Bronchial epithelial cell (primary cell): ENCODE measurements around the gene POU3F1. TPM values are rescaled to one million over a fixed set of nuclear protein-coding genes. Genes with fewer than 3 reads are reported as not detected.

Source experiments
- DNase-seq: peaks from one replicate; pipeline ENCODE4 v3.0.0-alpha.2; 2010; ENCODE audit warnings: low read depth
- FAIRE-seq: peaks from 2 replicates; lab custom pipeline; 2011; peaks lifted over from hg19 to GRCh38; lab: Jason Lieb, UNC
- H3K27me3 ChIP-seq: 2 replicates; pipeline ENCODE4 v1.5.1; 2011; ENCODE audit warnings: low read length; ENCODE audit not compliant: control insufficient read depth, insufficient read depth
- H3K36me3 ChIP-seq: 2 replicates; pipeline ENCODE4 v1.5.1; 2011; ENCODE audit warnings: low read length; ENCODE audit not compliant: control insufficient read depth, insufficient read depth
- H3K4me3 ChIP-seq: 2 replicates; pipeline ENCODE4 v1.5.1; 2011; ENCODE audit warnings: mild to moderate bottlenecking, low read depth, low read length, control low read depth
- total RNA-seq: library from RNA; depleted of rRNA; stranded (reverse); fragments of >200 nt; gene quantifications from 2 replicates; pipeline ENCODE4 v1.2.1, GENCODE V29; 2014
- TF ChIP-seq, protein P1 (sequence below): IDR thresholded peaks from 2 replicates; pipeline ENCODE4 v1.5.1; 2011; ENCODE audit warnings: mild to moderate bottlenecking, moderate library complexity, low read length, control low read depth, inconsistent platforms; ENCODE audit not compliant: insufficient read depth, severe bottlenecking

Gene POU3F1
- total RNA-seq, 1 donor from 2014 or later, result under 0.01 TPM

DNA sequence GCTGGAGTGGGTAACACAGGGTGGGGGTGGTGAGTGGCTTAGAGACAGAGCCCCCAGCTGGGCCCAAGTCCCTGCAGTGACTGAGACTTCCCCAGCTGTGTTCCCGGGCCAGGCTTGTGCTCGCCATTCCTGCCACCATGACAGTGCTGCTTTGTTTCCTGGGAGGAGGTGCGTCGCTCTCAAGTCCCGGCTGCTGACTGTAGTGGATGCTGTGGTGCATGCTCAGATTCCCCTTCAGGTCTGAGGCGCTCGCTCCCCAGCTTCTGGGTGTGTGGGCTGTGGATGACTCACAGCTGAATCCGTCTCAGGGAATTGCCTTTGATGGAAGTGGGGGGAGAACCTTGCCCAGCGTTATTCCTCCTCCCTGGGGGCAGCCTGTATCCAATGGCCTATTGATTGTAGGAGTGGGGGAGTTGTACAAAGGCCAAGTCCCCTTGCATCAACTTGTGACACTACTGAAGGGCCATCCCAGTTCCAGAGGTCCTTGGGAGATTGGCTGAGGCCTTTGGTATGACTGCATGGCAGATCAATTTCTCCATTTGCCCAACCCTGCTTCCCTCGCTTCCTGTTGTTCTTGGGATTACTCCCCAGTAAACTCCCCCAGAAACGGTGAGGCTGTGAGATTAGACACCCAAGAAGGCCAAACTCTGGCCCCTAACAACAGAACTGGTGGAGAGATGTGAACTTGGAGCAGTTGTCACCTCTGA is 17.8 kb upstream of the POU3F1 start:
- TF ChIP-seq, protein P1, sequence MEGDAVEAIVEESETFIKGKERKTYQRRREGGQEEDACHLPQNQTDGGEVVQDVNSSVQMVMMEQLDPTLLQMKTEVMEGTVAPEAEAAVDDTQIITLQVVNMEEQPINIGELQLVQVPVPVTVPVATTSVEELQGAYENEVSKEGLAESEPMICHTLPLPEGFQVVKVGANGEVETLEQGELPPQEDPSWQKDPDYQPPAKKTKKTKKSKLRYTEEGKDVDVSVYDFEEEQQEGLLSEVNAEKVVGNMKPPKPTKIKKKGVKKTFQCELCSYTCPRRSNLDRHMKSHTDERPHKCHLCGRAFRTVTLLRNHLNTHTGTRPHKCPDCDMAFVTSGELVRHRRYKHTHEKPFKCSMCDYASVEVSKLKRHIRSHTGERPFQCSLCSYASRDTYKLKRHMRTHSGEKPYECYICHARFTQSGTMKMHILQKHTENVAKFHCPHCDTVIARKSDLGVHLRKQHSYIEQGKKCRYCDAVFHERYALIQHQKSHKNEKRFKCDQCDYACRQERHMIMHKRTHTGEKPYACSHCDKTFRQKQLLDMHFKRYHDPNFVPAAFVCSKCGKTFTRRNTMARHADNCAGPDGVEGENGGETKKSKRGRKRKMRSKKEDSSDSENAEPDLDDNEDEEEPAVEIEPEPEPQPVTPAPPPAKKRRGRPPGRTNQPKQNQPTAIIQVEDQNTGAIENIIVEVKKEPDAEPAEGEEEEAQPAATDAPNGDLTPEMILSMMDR, result no peak
- Histone ChIP-seq H3K27me3 (no peaks in the 10 kb centered on the region), H3K36me3 (no peaks in the 10 kb centered on the region), H3K4me3 (no peak overlapping the region)
- DNase-seq (peak; percentile 82), FAIRE-seq (no peak)

DNA sequence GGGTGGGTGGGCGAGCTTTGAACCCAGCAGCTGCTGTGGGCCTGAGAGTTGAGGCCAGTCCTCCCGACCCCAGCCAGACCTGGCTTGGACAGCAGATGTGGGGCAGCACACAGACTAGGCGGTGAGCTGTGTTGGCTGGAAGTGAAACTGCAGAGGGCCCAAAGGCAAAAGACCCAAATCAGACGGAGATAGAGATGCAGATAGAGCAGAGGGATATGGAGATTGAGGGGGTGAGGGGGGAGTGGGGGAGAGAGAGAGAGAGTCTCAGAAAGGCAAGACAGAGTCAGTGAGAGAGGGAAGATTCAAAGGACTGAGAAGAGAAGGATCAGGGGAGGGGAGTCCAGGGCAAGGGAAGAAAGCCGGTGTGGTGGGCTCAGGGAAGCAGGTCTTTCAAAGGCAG is 17.0 kb upstream of the POU3F1 start:
- Histone ChIP-seq H3K4me3 (no peak overlapping the region), H3K27me3 (no peaks in the 10 kb centered on the region), H3K36me3 (no peaks in the 10 kb centered on the region)
- FAIRE-seq (no peak), DNase-seq (no peak)
- TF ChIP-seq, protein P1, result no peak

DNA sequence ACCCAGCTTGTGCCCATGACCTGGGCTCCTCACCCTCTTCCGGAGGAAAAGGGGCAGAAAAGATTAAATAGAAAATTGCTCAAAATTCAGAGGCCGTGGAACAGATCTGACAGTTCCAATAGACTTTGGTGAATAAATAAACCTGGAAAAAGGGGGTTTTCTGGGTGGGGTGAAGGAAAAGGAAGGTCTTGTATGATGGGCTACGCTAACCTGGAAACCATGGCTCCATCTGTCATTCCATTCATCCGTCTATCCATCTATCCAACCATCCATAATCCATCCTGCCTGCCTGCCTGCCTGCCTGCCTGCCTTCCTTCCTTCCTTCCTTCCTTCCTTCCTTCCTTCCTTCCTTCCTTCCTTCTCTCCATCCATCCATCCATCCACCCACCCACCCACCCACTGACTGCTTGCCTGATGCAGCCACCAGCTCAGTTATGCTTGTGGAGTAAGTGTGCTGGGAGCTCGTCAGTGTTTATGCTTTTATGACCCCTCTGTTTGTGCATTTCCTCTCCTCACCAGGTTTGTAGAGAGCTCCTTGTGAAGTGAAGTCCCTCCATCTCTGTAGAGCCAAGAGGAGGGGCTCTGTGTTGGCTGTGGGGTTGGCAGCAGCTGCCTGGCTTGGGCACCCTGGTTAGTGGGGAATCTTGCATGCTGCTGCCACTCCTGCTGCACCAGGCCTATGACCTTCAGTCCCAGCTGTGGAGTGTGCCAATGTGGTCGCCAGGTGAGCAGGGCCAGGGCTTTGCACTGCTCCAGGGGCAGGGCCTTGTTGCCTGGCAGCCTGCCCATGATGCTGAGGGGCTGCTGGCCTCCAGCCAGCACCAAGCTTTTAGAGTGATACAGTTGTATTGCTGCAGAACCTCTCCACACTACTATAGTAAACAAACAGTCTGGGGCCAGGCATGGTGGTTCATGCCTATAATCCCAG is 16.0 kb upstream of the POU3F1 start:
- TF ChIP-seq, protein P1, result no peak
- FAIRE-seq (no peak), DNase-seq (no peak)
- no peaks in the 10 kb centered on the region for H3K36me3 ChIP-seq
- no peak overlapping the region for H3K4me3 ChIP-seq
- no peaks in the 10 kb centered on the region for H3K27me3 ChIP-seq

DNA sequence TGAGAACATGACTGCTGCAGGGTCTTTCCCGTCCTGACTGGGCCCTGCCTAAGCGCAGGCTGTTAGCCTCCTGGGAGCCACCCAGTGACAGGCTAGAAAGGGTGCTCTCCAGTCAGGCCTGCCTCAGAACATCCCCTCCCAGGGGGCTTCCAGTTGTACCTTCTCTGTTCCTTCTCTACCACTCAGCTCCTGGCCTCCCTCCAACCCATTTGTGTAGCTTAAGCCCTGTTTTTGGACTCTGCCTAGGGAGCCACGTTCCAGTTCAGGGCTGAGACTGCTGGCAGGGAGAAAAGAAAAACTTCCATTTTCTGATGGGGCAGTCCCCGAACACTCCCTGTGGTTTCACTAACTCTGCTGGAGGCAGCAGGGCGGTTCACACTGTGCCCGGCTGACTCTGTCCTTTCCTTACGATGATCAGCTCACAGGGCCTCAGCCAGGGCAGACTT is 15.3 kb upstream of the POU3F1 start:
- peak; percentile 60 for FAIRE-seq
- TF ChIP-seq, protein P1, result no peak

DNA sequence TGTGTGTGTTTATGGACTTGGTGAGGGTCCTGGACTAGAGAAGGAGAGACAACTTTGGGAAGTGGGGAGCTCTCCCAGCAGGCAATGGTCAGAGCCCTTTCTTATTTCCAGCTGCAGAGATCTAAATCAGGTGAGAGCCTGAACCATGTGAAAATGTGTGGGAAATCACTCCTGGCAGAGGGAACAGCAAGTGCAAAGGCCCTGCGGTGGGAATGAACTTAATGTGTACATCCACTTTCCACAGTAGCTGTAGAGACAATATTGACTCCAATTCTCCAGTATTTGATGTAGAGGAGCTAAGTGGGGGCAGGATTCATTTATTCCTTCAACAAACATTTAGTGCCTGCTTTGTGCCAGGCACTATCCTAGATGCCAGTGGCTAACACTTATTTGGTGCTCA is 14.7 kb upstream of the POU3F1 start:
- no peak overlapping the region for H3K4me3 ChIP-seq
- no peak for DNase-seq
- TF ChIP-seq, protein P1, result no peak
- no peak for FAIRE-seq
- no peaks in the 10 kb centered on the region for H3K36me3 ChIP-seq
- no peaks in the 10 kb centered on the region for H3K27me3 ChIP-seq

More for the DNA sequence above, 15.3 kb upstream of the POU3F1 start:
- Histone ChIP-seq H3K4me3 (no peak overlapping the region), H3K36me3 (no peaks in the 10 kb centered on the region), H3K27me3 (no peaks in the 10 kb centered on the region)
- no peak for DNase-seq
